GM08714 (cell line): ENCODE measurements around the gene CAPSL.

Source experiments
- H3K4me3 ChIP-seq: fragments of 200-500 bp; sonication (Bioruptor generic); 2 replicates; pipeline ENCODE4 v1.5.1; 2014; ENCODE audit warnings: mild to moderate bottlenecking, low read length, inconsistent platforms
- ZNF274 ChIP-seq: IDR thresholded peaks from 2 replicates; pipeline ENCODE4 v1.6.1; 2012; ENCODE audit warnings: mild to moderate bottlenecking, low read depth, low read length

The CAPSL gene

GRCh38 chr5:35924122-35924949 lies 14.1 kb downstream of the CAPSL start:
- no peak overlapping the region for H3K4me3 ChIP-seq
- TF ChIP-seq ZNF274: no peak

GRCh38 chr5:35922468-35922867 lies 16.0 kb downstream of the CAPSL start:
- no peak for TF ChIP-seq ZNF274
- H3K4me3 ChIP-seq: no peak overlapping the region

- H3K4me3 ChIP-seq: no peak overlapping the region
- TF ChIP-seq ZNF274: no peak
These were observed 16.5 kb downstream of the CAPSL start for GRCh38 chr5:35921930-35922329.

- no peak overlapping the region for H3K4me3 ChIP-seq
- TF ChIP-seq ZNF274: no peak
These were observed 17.5 kb downstream of the CAPSL start for GRCh38 chr5:35920890-35921289.

GRCh38 chr5:35919191-35919590 lies 19.2 kb downstream of the CAPSL start:
- no peak for TF ChIP-seq ZNF274
- H3K4me3 ChIP-seq: no peak overlapping the region

- no peak overlapping the region for H3K4me3 ChIP-seq
- TF ChIP-seq ZNF274: no peak
These were observed 29.6 kb downstream of the CAPSL start for GRCh38 chr5:35908814-35909213.

GRCh38 chr5:35908228-35908627 lies 30.2 kb downstream of the CAPSL start:
- H3K4me3 ChIP-seq: no peak overlapping the region
- no peak for TF ChIP-seq ZNF274

GRCh38 chr5:35904443-35905132 lies 33.8 kb downstream of the CAPSL start:
- no peak overlapping the region for H3K4me3 ChIP-seq
- no peak for TF ChIP-seq ZNF274

GRCh38 chr5:35903631-35904203 lies 34.7 kb downstream of the CAPSL start:
- no peak for TF ChIP-seq ZNF274
- no peak overlapping the region for H3K4me3 ChIP-seq

GRCh38 chr5:35902046-35902672 lies 36.3 kb downstream of the CAPSL start:
- H3K4me3 ChIP-seq: no peak overlapping the region
- no peak for TF ChIP-seq ZNF274

GRCh38 chr5:35900972-35901695 lies 37.3 kb downstream of the CAPSL start:
- TF ChIP-seq ZNF274: no peak
- H3K4me3 ChIP-seq: no peak overlapping the region

GRCh38 chr5:35899800-35900199 lies 38.6 kb downstream of the CAPSL start:
- H3K4me3 ChIP-seq: no peak overlapping the region
- TF ChIP-seq ZNF274: no peak

GRCh38 chr5:35898952-35899660 lies 39.3 kb downstream of the CAPSL start:
- no peak overlapping the region for H3K4me3 ChIP-seq
- TF ChIP-seq ZNF274: no peak
